Endothelial cell of umbilical vein (primary cell): ENCODE results near the gene DUSP16. TPM values are rescaled to one million over a fixed set of nuclear protein-coding genes. Genes with fewer than 3 reads are reported as not detected.

Experiments
- BruUV-seq: library from RNA; stranded (reverse); fragments of 400-500 nt; replicated peaks from 2 replicates; lab custom pipeline; 2021; lab: Mats Ljungman, UMichigan
- CTCF ChIA-PET: fragments of 300-600, 350-600 bp; sonication (Branson Sonifier 250); formaldehyde crosslinking; loops from one replicate; lab custom pipeline; 2021; ENCODE audit warnings: antibody characterized with exemption, inconsistent platforms; lab: Charles Lee
- POLR2A ChIA-PET: fragments of 300-600, 350-600 bp; sonication (Branson Sonifier 250); formaldehyde crosslinking; loops from one replicate; lab custom pipeline; 2021; ENCODE audit warnings: antibody characterized with exemption, inconsistent platforms; lab: Charles Lee
- DNase-seq: peaks from one replicate; pipeline ENCODE4 v3.0.0-alpha.2; 2011; ENCODE audit warnings: low read depth, low spot score
- FAIRE-seq: peaks from 2 replicates; lab custom pipeline; 2011; peaks lifted over from hg19 to GRCh38; lab: Jason Lieb, UNC
- H2AFZ ChIP-seq: 2 replicates; pipeline ENCODE4 v1.6.0; 2012; ENCODE audit warnings: low read depth, low read length, control low read depth, inconsistent platforms
- H3K27ac ChIP-seq: 2 replicates; pipeline ENCODE4 v1.5.1; 2011; ENCODE audit warnings: low read depth, mild to moderate bottlenecking, control low read depth, low read length, moderate library complexity; ENCODE audit not compliant: insufficient read depth
- H3K27me3 ChIP-seq, 2 experiments: 2 replicates each; pipeline versions ENCODE4 v1.6.0 to v1.6.1; 2011; ENCODE audit warnings: low read length in 2 of 2, mixed read lengths in 1 of 2; ENCODE audit not compliant: control insufficient read depth in 2 of 2, insufficient read depth in 2 of 2
- H3K36me3 ChIP-seq, 2 experiments: 2 replicates in 1 of 2; 3 replicates in 1 of 2; pipeline ENCODE4 v1.5.1; 2011; ENCODE audit warnings: low read length in 2 of 2, mild to moderate bottlenecking in 1 of 2, moderate library complexity in 1 of 2; ENCODE audit not compliant: control insufficient read depth in 2 of 2, insufficient read depth in 2 of 2; ENCODE audit errors: extremely low read depth in 1 of 2
- H3K4me1 ChIP-seq: 3 replicates; pipeline ENCODE4 v1.5.1; 2011; ENCODE audit warnings: mild to moderate bottlenecking, low read length; ENCODE audit not compliant: control insufficient read depth, insufficient read depth; ENCODE audit errors: extremely low read depth
- H3K4me2 ChIP-seq: 2 replicates; pipeline ENCODE4 v1.6.1; 2011; ENCODE audit warnings: low read length, control low read depth, mixed read lengths; ENCODE audit not compliant: insufficient read depth
- H3K4me3 ChIP-seq, 3 experiments: fragments of 200-600 bp in 1 of 3; sonication (generic), shearing (Covaris generic) in 1 of 3; replicated peaks in 1 of 3; 2 replicates each; pipeline ENCODE4 v1.5.1; 2011 to 2016; ENCODE audit warnings: control low read depth in 3 of 3, low read length in 3 of 3, mild to moderate bottlenecking in 2 of 3, inconsistent platforms in 1 of 3, low read depth in 1 of 3, moderate library complexity in 1 of 3; ENCODE audit not compliant: insufficient read depth in 1 of 3
- H3K79me2 ChIP-seq: 2 replicates; pipeline ENCODE4 v1.6.0; 2012; ENCODE audit warnings: low read length, inconsistent platforms; ENCODE audit not compliant: control insufficient read depth, insufficient read depth
- H3K9ac ChIP-seq: replicated peaks from 2 replicates; pipeline ENCODE3; 2011; ENCODE audit warnings: low read length, control low read depth; ENCODE audit not compliant: insufficient read depth; ENCODE audit errors: extremely low read depth
- H3K9me1 ChIP-seq: replicated peaks from 3 replicates; pipeline ENCODE4 v1.6.0; 2011; ENCODE audit warnings: mild to moderate bottlenecking, low read length; ENCODE audit not compliant: control insufficient read depth, insufficient read depth; ENCODE audit errors: extremely low read depth
- H3K9me3 ChIP-seq: replicated peaks from 2 replicates; pipeline ENCODE4 v1.5.1; 2012; ENCODE audit warnings: low read length, inconsistent platforms; ENCODE audit not compliant: control insufficient read depth, insufficient read depth
- H4K20me1 ChIP-seq: replicated peaks from 2 replicates; pipeline ENCODE3; 2011; ENCODE audit warnings: mild to moderate bottlenecking, low read length; ENCODE audit not compliant: control insufficient read depth, insufficient read depth; ENCODE audit errors: extremely low read depth
- MYC ChIP-seq: IDR thresholded peaks from one replicate; pipeline ENCODE4 v1.6.1; 2011; ENCODE audit warnings: mild to moderate bottlenecking, low read depth, low read length
- POLR2A ChIP-seq: IDR thresholded peaks from 2 replicates; pipeline ENCODE4 v1.6.1; 2012; ENCODE audit warnings: low read depth, mild to moderate bottlenecking, control low read depth, low read length
- POLR2AphosphoS5 ChIP-seq: IDR thresholded peaks from 2 replicates; pipeline ENCODE4 v1.6.1; 2012; ENCODE audit warnings: low read depth, mild to moderate bottlenecking, control low read depth, low read length, moderate library complexity; ENCODE audit not compliant: insufficient read depth
- dilution Hi-C: fragments of 300-500 bp; cut with MboI; formaldehyde crosslinking; loops from one replicate; pipeline ENCODE4 v1.15.0; 2019; ENCODE audit warnings: low sequenced_read_pairs; ENCODE audit not compliant: extremely low pct_ligation_motif_present
- intact Hi-C: fragments of 100-400 bp; cut with micrococcal nuclease; formaldehyde crosslinking; loops from one replicate; pipeline ENCODE4 v1.10.0; 2022
- polyA plus RNA-seq, 4 experiments: library from polyadenylated mRNA; depleted of rRNA in 3 of 4; stranded (reverse) in 3 of 4; unstranded in 1 of 4; fragments of >200 nt; gene quantifications; 2 replicates each; pipeline versions ENCODE4 v1.2.1 to v1.2.3, GENCODE V29; 2011 to 2012; ENCODE audit warnings: missing spikeins in 1 of 4
- total RNA-seq: library from RNA; stranded (reverse); gene quantifications from 2 replicates; pipeline ENCODE4 v1.2.3, GENCODE V29; 2021
- TF ChIP-seq, protein P1 (sequence below), 2 donors: IDR thresholded peaks; 1 replicate in 1 of 2; 2 replicates in 1 of 2; pipeline ENCODE4 v1.5.1; 2011; ENCODE audit warnings: low read length in 2 of 2, mild to moderate bottlenecking in 2 of 2, moderate library complexity in 2 of 2, control low read depth in 1 of 2, inconsistent platforms in 1 of 2, low read depth in 1 of 2; ENCODE audit not compliant: insufficient read depth in 1 of 2; ENCODE audit errors: extremely low read depth in 1 of 2
- TF ChIP-seq, protein P2 (sequence below): IDR thresholded peaks from 2 replicates; pipeline ENCODE4 v1.6.1; 2011; ENCODE audit not compliant: insufficient read depth, insufficient read length

DUSP16 gene
- total and polyA plus RNA-seq, 2 donors (not counting 3 experiments of a cell fraction or from before 2014, with no cell fraction given): 7.4 to 19.5 TPM

DNA sequence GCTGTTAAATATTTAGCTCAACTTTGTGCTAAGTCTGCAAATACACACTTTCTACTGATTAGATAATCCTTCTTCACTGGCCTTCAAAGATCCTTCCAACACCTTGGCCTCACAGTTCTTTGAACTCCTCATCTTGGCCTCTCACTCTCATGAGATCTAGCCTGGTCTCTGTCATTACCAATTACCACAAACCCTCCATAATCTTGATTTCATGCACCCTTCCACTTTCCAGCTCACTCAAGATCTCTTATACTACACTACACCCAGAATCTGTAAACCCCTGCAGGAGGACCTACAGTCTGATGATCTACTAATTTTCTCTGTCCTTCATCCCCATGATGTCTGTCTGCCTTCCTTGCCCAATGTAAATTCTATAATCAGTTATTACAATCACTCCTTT lies 71.1 kb downstream of the DUSP16 start:
- no peaks in the 10 kb centered on the region for H3K36me3 ChIP-seq
- FAIRE-seq: no peak
- H3K79me2 ChIP-seq: no peaks in the 10 kb centered on the region
- H3K4me1 ChIP-seq: peaks cover 10% of the 10 kb centered on the region
- no TSS peak for BruUV-seq
- H2AFZ ChIP-seq: no peak overlapping the region
- dilution Hi-C loops: no loop called here
- H3K9me1 ChIP-seq: no peaks in the 10 kb centered on the region
- TF ChIP-seq POLR2A: no peak
- no peak for TF ChIP-seq POLR2AphosphoS5
- H3K4me2 ChIP-seq: no peak overlapping the region
- DNase-seq: no peak
- H3K4me3 ChIP-seq: no peak overlapping the region
- H3K9me3 ChIP-seq: no peaks in the 10 kb centered on the region
- no peak overlapping the region for H3K27ac ChIP-seq
- no peaks in the 10 kb centered on the region for H4K20me1 ChIP-seq
- H3K9ac ChIP-seq: no peak overlapping the region
- ChIA-PET CTCF (no interaction called here), POLR2A (no interaction called here)
- intact Hi-C loops: no loop called here
- H3K27me3 ChIP-seq: no peaks in the 10 kb centered on the region

DNA sequence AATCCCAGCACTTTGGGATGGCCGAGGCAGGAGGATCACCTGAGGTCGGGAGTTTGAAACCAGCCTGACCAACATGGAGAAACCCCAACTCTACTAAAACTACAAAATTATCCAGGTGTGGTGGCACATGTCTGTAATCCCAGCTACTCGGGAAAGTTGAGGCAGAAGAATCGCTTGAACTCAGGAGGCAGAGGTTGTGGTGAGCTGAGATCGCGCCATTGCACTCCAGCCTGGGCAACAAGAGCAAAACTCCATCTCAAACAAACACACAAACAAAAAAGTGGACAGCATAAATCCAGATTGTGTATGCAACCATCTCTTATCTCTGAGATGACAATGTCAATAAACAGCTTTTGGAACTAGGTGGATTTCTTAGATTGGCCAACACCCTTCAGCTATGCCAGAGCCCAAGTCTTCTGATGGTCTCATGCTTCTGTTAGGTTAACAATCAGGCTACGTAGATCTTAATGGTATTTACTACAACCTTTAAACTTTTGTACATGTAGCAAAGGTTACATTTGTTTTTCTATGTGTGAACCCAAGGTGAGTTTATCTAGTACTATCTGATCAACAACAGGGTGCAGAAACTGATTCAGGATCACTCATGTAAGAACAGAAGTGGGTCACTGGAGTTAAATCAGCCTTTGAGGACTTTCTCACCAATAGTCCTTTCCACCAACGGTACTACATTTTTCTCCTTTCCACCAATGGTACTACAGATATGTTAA lies 73.7 kb downstream of the DUSP16 start:
- dilution Hi-C loops: no loop called here
- H3K9me1 ChIP-seq: no peaks in the 10 kb centered on the region
- no peak overlapping the region for H2AFZ ChIP-seq
- H3K4me2 ChIP-seq: no peak overlapping the region
- no peaks in the 10 kb centered on the region for H3K36me3 ChIP-seq
- intact Hi-C loops: no loop called here
- no peak for DNase-seq
- POLR2A ChIA-PET: no interaction called here
- H4K20me1 ChIP-seq: no peaks in the 10 kb centered on the region
- no TSS peak for BruUV-seq
- H3K27ac ChIP-seq: no peak overlapping the region
- no peak overlapping the region for H3K9ac ChIP-seq
- H3K4me3 ChIP-seq: no peak overlapping the region
- H3K79me2 ChIP-seq: no peaks in the 10 kb centered on the region
- CTCF ChIA-PET: interaction anchor here (1.2 kb wide), 1 partner anchor 101 kb away, joined by 3 read pairs; no protein-coding TSS in a partner anchor
- H3K9me3 ChIP-seq: no peaks in the 10 kb centered on the region
- FAIRE-seq: no peak
- H3K4me1 ChIP-seq: peaks cover 10% of the 10 kb centered on the region
- TF ChIP-seq POLR2AphosphoS5 (no peak), MYC (no peak)
- TF ChIP-seq, protein P1, sequence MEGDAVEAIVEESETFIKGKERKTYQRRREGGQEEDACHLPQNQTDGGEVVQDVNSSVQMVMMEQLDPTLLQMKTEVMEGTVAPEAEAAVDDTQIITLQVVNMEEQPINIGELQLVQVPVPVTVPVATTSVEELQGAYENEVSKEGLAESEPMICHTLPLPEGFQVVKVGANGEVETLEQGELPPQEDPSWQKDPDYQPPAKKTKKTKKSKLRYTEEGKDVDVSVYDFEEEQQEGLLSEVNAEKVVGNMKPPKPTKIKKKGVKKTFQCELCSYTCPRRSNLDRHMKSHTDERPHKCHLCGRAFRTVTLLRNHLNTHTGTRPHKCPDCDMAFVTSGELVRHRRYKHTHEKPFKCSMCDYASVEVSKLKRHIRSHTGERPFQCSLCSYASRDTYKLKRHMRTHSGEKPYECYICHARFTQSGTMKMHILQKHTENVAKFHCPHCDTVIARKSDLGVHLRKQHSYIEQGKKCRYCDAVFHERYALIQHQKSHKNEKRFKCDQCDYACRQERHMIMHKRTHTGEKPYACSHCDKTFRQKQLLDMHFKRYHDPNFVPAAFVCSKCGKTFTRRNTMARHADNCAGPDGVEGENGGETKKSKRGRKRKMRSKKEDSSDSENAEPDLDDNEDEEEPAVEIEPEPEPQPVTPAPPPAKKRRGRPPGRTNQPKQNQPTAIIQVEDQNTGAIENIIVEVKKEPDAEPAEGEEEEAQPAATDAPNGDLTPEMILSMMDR (IDR thresholded peaks at IDR 0.05; ENCODE audit: extremely low read depth in 1 of 2, insufficient read depth in 1 of 2, low read depth in 1 of 2, low read length in 2 of 2): no peak
- TF ChIP-seq, protein P2, sequence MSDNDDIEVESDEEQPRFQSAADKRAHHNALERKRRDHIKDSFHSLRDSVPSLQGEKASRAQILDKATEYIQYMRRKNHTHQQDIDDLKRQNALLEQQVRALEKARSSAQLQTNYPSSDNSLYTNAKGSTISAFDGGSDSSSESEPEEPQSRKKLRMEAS: no peak
- H3K27me3 ChIP-seq: no peaks in the 10 kb centered on the region
